ENCODE measurements around the gene AFF1.
A peak's percentile ranks its signal among the peaks of the same experiment; 100 is the strongest.

AFF1 gene

GRCh38 chr4:86934771-86935565 is at the start of gene AFF1:
Gene AFF1 (plus strand): TSS chr4:86935011. CDS start chr4:86948534, 13,523 bp downstream.
- peak; percentile 83 for DNase-seq (ENCODE audit: low read depth)

- no peak for DNase-seq (ENCODE audit: low read depth)
These were observed 44.0 kb upstream of the AFF1 start for GRCh38 chr4:86890790-86891189.

- DNase-seq (ENCODE audit: low read depth) = no peak
These were observed 42.8 kb upstream of the AFF1 start, which contains the start of gene C4orf36 for GRCh38 chr4:86891762-86892635. Gene C4orf36 (minus strand): TSS chr4:86892422. CDS start chr4:86891520, 902 bp downstream.

- no peak for DNase-seq (ENCODE audit: low read depth)
These were observed 42.2 kb upstream of the AFF1 start for GRCh38 chr4:86892636-86892960.

GRCh38 chr4:86893136-86893535 is 41.7 kb upstream of the AFF1 start:
- no peak for DNase-seq (ENCODE audit: low read depth)

GRCh38 chr4:86894455-86894854 is 40.4 kb upstream of the AFF1 start:
- no peak for DNase-seq (ENCODE audit: low read depth)

GRCh38 chr4:86895692-86896488 is 38.9 kb upstream of the AFF1 start:
- DNase-seq (ENCODE audit: low read depth) = no peak

GRCh38 chr4:86896596-86896995 is 38.2 kb upstream of the AFF1 start:
- no peak for DNase-seq (ENCODE audit: low read depth)

- DNase-seq (ENCODE audit: low read depth) = no peak
These were observed 36.2 kb upstream of the AFF1 start for GRCh38 chr4:86898562-86898961.

GRCh38 chr4:86901864-86902263 is 32.9 kb upstream of the AFF1 start:
- no peak for DNase-seq (ENCODE audit: low read depth)

- no peak for DNase-seq (ENCODE audit: low read depth)
These were observed 26.6 kb upstream of the AFF1 start for GRCh38 chr4:86908251-86908657.

GRCh38 chr4:86909546-86910295 is 25.1 kb upstream of the AFF1 start:
- no peak for DNase-seq (ENCODE audit: low read depth)

- DNase-seq (ENCODE audit: low read depth) = no peak
These were observed 24.4 kb upstream of the AFF1 start for GRCh38 chr4:86910369-86910768.

GRCh38 chr4:86910820-86911684 is 23.8 kb upstream of the AFF1 start:
- DNase-seq (ENCODE audit: low read depth) = no peak

- DNase-seq (ENCODE audit: low read depth) = no peak
These were observed 18.4 kb upstream of the AFF1 start for GRCh38 chr4:86916392-86916791.

- no peak for DNase-seq (ENCODE audit: low read depth)
These were observed 17.4 kb upstream of the AFF1 start for GRCh38 chr4:86917212-86918039.

GRCh38 chr4:86918539-86919072 is 16.2 kb upstream of the AFF1 start:
- DNase-seq (ENCODE audit: low read depth) = no peak

GRCh38 chr4:86919561-86920223 is 15.1 kb upstream of the AFF1 start:
- DNase-seq (ENCODE audit: low read depth) = no peak
